ENCODE measurements around the gene CD300LF. TPM values are rescaled to one million over a fixed set of nuclear protein-coding genes. Genes with fewer than 3 reads are reported as not detected.

Gene CD300LF
- total RNA-seq, 3 donors from 2014 or later (not counting 1 experiment from before 2014, with no cell fraction given) = 1.9 to 10.6 (median 8.7) TPM

GRCh38 chr17:74737299-74738050, 24.8 kb upstream of the CD300LF start:
- peak overlapping the region; percentile 66 for H3K27ac ChIP-seq (ENCODE audit: low read length)
- DNase-seq (peak in 1 of 2 donors; percentile 82), ATAC-seq (peak; percentile 9 to 34 (median 16))
- Mint-ChIP-seq H3K4me3 (peak overlapping the region; percentile 92), H3K36me3 (no peaks in the 10 kb centered on the region), H3K27me3 (ENCODE audit: low read depth in 2 of 2) (peaks cover 0 to 4% of the 10 kb centered on the region in 2 donors), H3K9me3 (no peaks in the 10 kb centered on the region), H3K27ac (peak overlapping the region; percentile 90 to 93), H3K4me1 (peaks cover 40 to 51% of the 10 kb centered on the region in 2 donors)
- H3K9me3 ChIP-seq (ENCODE audit: control insufficient read depth, insufficient read depth, low read length) = peaks cover 7% of the 10 kb centered on the region
- peaks cover 5% of the 10 kb centered on the region for H3K36me3 ChIP-seq (ENCODE audit: control insufficient read depth, insufficient read depth, low read length)
- intact Hi-C loops (cut with micrococcal nuclease) = loop anchor here (1.0 to 5.0 kb wide), 2 partner anchors 80 to 265 kb away; no protein-coding TSS in a partner anchor
- WGBS (ENCODE audit: insufficient coverage) = under 1% methylated on average over 38 of the region's 38 CpGs
- TF ChIP-seq CTCF (IDR thresholded peaks at IDR 0.05) = peak; percentile 25
- no peaks in the 10 kb centered on the region for H3K27me3 ChIP-seq (ENCODE audit: control insufficient read depth, insufficient read depth, low read length)
- peak overlapping the region; percentile 90 for H3K4me3 ChIP-seq (ENCODE audit: low read length)
- H3K4me1 ChIP-seq (ENCODE audit: control insufficient read depth, insufficient read depth, low read length) = peaks cover 92% of the 10 kb centered on the region

- no peaks in the 10 kb centered on the region for H3K9me3 Mint-ChIP-seq
- peak; percentile 29 to 69 (median 34) for ATAC-seq
- intact Hi-C loops (cut with micrococcal nuclease) = loop anchor here (1.0 to 5.0 kb wide), 2 partner anchors 79 to 264 kb away; no protein-coding TSS in a partner anchor
- H3K27me3 Mint-ChIP-seq (ENCODE audit: low read depth in 2 of 2) = peaks cover 0 to 4% of the 10 kb centered on the region in 2 donors
- H3K4me1 Mint-ChIP-seq = peaks cover 34 to 43% of the 10 kb centered on the region in 2 donors
- peak; percentile 57 to 78 for DNase-seq
- TF ChIP-seq CTCF (IDR thresholded peaks at IDR 0.05) = peak; percentile 56
- Histone ChIP-seq H3K4me3 (ENCODE audit: low read length) (peak within 1 kb of the TSS; percentile 90), H3K9me3 (ENCODE audit: control insufficient read depth, insufficient read depth, low read length) (peaks cover 7% of the 10 kb centered on the region), H3K36me3 (ENCODE audit: control insufficient read depth, insufficient read depth, low read length) (peaks cover 5% of the 10 kb centered on the region), H3K27me3 (ENCODE audit: control insufficient read depth, insufficient read depth, low read length) (no peaks in the 10 kb centered on the region), H3K4me1 (ENCODE audit: control insufficient read depth, insufficient read depth, low read length) (peaks cover 92% of the 10 kb centered on the region), H3K27ac (ENCODE audit: low read length) (peak within 1 kb of the TSS; percentile 66)
- H3K4me3 Mint-ChIP-seq = peak within 1 kb of the TSS; percentile 92
- peak within 1 kb of the TSS; percentile 90 to 93 for H3K27ac Mint-ChIP-seq
- WGBS (ENCODE audit: insufficient coverage) = 1% methylated on average over 67 of the region's 67 CpGs
- H3K36me3 Mint-ChIP-seq = no peaks in the 10 kb centered on the region
These were observed 24.0 kb upstream of the CD300LF start, which contains the start of gene RAB37 for GRCh38 chr17:74736513-74737298. TSS of gene RAB37 (plus strand) at chr17:74737256. CDS start at chr17:74737273, 17 bp downstream.

DNA sequence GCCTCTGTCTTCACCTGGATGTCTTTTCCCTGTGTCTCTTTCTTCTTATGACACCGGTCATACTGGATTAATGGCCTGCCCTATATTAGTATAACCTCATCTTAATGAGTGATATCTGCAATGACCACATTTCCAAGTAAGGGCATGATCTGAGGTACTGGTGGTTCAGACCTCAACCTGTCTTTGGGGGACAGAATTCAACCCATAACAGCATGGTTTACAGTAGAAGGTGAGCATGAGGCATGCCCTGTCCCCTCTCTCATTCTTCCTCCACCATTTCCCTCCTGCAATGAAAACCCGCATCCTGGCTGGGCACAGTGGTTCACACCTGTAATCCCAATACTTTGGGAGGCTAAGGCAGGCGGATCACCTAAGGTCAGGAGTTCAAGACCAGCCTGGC, 21.5 kb upstream of the CD300LF start:
- ATAC-seq = no peak
- Histone ChIP-seq H3K27me3 (ENCODE audit: control insufficient read depth, insufficient read depth, low read length) (no peaks in the 10 kb centered on the region), H3K9me3 (ENCODE audit: control insufficient read depth, insufficient read depth, low read length) (peaks cover 7% of the 10 kb centered on the region), H3K27ac (ENCODE audit: low read length) (no peak overlapping the region), H3K4me3 (ENCODE audit: low read length) (no peak overlapping the region), H3K36me3 (ENCODE audit: control insufficient read depth, insufficient read depth, low read length) (no peaks in the 10 kb centered on the region), H3K4me1 (ENCODE audit: control insufficient read depth, insufficient read depth, low read length) (peaks cover 92% of the 10 kb centered on the region)
- 97% methylated on average over 3 of the region's 3 CpGs for WGBS (ENCODE audit: insufficient coverage)
- Mint-ChIP-seq H3K4me1 (peaks cover 13 to 20% of the 10 kb centered on the region in 2 donors), H3K9me3 (no peaks in the 10 kb centered on the region), H3K36me3 (no peaks in the 10 kb centered on the region), H3K27ac (no peak overlapping the region), H3K4me3 (peak overlapping the region; percentile 41), H3K27me3 (ENCODE audit: low read depth in 2 of 2) (peaks cover 0 to 4% of the 10 kb centered on the region in 2 donors)
- no peak for DNase-seq
- intact Hi-C loops (cut with micrococcal nuclease) = no loop called here
- no peak for TF ChIP-seq CTCF (IDR thresholded peaks at IDR 0.05)
